SK-N-SH treated with all-trans-retinoic acid at 6 μM for 48 hours (cell line): ENCODE measurements around the gene OR2L13.

Experiments used
- SNAI2 ChIP-seq: fragments of 250-450 bp; sonication (Bioruptor Pico); IDR thresholded peaks from 2 replicates; pipeline ENCODE4 v1.5.0; 2020; ENCODE audit warnings: mild to moderate bottlenecking, moderate library complexity
- ZFP30 ChIP-seq: fragments of 450-650 bp; formaldehyde crosslinking; IDR thresholded peaks from 2 replicates; pipeline ENCODE4 v1.5.0; 2022; ENCODE audit warnings: mild to moderate bottlenecking, moderate library complexity

GRCh38 chr1:248045209-248045608 lies 49.8 kb upstream of the OR2L13 start:
- TF ChIP-seq ZFP30 (CRISPR knock-in tag) (no peak), SNAI2 (CRISPR knock-in tag) (no peak)
